ENCODE results near the gene PAK5.

PAK5 gene

GRCh38 chr20:9493803-9494202 lies 345.1 kb downstream of the PAK5 start:
- DNase-seq (ENCODE audit: low read depth): no peak

DNA sequence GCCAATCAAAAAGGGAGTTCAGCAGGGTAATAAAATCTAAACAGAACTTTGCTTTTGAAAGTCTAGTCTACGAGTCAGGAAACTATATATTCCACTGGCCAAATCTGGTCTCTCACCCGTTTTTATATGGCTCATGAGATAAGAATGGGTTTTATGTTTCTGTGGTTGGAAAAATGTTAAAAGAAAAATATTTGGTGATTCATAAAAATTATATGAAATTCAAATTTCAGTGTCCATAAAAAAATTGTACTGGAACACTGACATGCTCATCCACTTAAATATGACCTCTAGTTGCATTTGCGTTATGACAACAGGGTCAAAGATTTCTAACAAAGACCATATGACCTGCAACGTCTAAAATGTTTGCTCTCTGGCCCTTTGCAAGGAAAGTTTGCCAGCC lies 346.8 kb downstream of the PAK5 start:
- peak; percentile 2 for DNase-seq (ENCODE audit: low read depth)

DNA sequence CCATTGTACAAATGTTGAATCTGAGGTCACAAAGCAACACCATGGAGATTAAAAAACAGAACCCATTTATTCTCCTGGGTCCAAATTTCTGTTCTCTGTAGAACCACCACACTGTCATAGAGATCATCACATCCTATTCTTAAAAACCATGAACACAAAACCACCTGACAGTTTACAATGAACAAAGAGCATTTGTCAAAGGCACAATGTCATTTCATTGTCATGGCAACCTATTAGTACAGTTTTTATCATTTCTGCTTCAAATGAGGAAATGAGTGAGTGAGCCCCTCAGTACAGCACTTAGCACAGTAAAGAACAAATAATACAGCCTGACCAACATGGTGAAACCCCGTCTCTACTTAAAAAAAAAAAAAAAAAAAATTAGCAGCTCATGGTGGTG lies 347.6 kb downstream of the PAK5 start:
- no peak for DNase-seq (ENCODE audit: low read depth)

GRCh38 chr20:9490631-9491030 lies 348.2 kb downstream of the PAK5 start:
- no peak for DNase-seq (ENCODE audit: low read depth)

GRCh38 chr20:9490161-9490560 lies 348.7 kb downstream of the PAK5 start:
- DNase-seq (ENCODE audit: low read depth): no peak

DNA sequence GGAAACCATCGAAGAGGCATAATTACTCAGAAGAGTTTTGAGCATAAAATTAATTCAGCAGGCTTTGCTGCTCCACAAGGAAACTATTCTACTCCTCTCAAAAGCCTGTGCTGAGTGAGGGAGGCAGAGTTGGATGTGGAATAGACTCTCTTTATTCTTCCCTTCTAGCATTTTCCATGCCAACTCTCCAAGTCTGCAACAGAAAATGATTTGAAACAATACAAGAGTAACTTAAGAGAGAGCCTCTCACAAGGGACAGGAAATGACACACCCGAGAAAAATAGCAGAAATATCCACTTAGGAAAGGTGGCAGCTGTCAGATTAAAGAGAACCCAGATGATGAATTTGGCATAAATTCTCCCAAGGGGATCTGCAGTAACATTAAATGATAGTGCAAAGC lies 350.8 kb downstream of the PAK5 start:
- DNase-seq (ENCODE audit: low read depth): no peak

All from fibroblast of the conjunctiva (primary cell).